K562 (cell line): ENCODE measurements around the gene TENM4. TPM values are rescaled to one million over a fixed set of nuclear protein-coding genes. Genes with fewer than 3 reads are reported as not detected.

Source experiments
- ATAC-seq: fragments of 200-7000 bp; cut with Tn5 transposase; 3 replicates; pipeline ENCODE4 v1.9.1; 2020; ENCODE audit warnings: moderate library complexity
- BruUV-seq: library from RNA; stranded (reverse); fragments of 400-500 nt; replicated peaks from 2 replicates; lab custom pipeline; 2021; lab: Mats Ljungman, UMichigan
- CTCF ChIA-PET: fragments of 300-600 bp; formaldehyde crosslinking; extraction: SDS; loops from one replicate; lab custom pipeline; 2021; ENCODE audit warnings: low intra/inter-chr PET ratio; lab: Yijun Ruan, JAX
- POLR2A ChIA-PET: fragments of 300-600, 350-650 bp; sonication (Branson Sonifier 250); formaldehyde crosslinking; extraction: SDS; loops from one replicate; lab custom pipeline; 2021; ENCODE audit warnings: antibody characterized with exemption, inconsistent platforms; lab: Yijun Ruan, JAX
- DNase-seq, 4 experiments: peaks; one replicate each; pipeline versions ENCODE4 v3.0.0 to v3.0.0-alpha.2; 2011 to 2018; ENCODE audit warnings: low spot score in 3 of 4, mixed read lengths in 3 of 4; ENCODE audit errors: extremely low read depth in 1 of 4
- FAIRE-seq: peaks from 2 replicates; lab custom pipeline; 2011; peaks lifted over from hg19 to GRCh38; lab: Jason Lieb, UNC
- H2AFZ ChIP-seq: 2 replicates; pipeline ENCODE4 v1.6.0; 2011; ENCODE audit warnings: low read depth, low read length, control low read depth, inconsistent platforms
- H3K27ac ChIP-seq: fragments of 200-600 bp; 3 replicates; pipeline ENCODE4 v1.8.0; 2011; ENCODE audit warnings: low read depth, mild to moderate bottlenecking, control low read depth, inconsistent platforms, low read length, moderate library complexity, mixed read lengths; ENCODE audit errors: extremely low read depth
- H3K27me3 ChIP-seq, 2 experiments: fragments of 300-600 bp in 1 of 2; 2 replicates in 1 of 2; 3 replicates in 1 of 2; pipeline versions ENCODE4 v1.6.0 to v1.8.0; 2011; ENCODE audit warnings: inconsistent platforms in 2 of 2, low read length in 2 of 2, mild to moderate bottlenecking in 1 of 2, mixed read lengths in 1 of 2, moderate library complexity in 1 of 2; ENCODE audit not compliant: control insufficient read depth in 2 of 2, insufficient read depth in 2 of 2
- H3K36me3 ChIP-seq: fragments of 300-600 bp; 3 replicates; pipeline ENCODE4 v1.8.0; 2011; ENCODE audit warnings: mild to moderate bottlenecking, low read length, inconsistent platforms; ENCODE audit not compliant: control insufficient read depth, insufficient read depth
- H3K4me1 ChIP-seq, 2 experiments: fragments of 200-600 bp in 1 of 2; replicated peaks in 1 of 2; 2 replicates in 1 of 2; 3 replicates in 1 of 2; pipeline versions ENCODE4 v1.5.1 to v1.8.0; 2011; ENCODE audit warnings: inconsistent platforms in 2 of 2, low read length in 2 of 2, mild to moderate bottlenecking in 1 of 2, mixed read lengths in 1 of 2, moderate library complexity in 1 of 2; ENCODE audit not compliant: control insufficient read depth in 2 of 2, insufficient read depth in 2 of 2
- H3K4me2 ChIP-seq: 2 replicates; pipeline ENCODE4 v1.6.1; 2011; ENCODE audit warnings: low read length, control low read depth, inconsistent platforms, mixed read lengths; ENCODE audit not compliant: insufficient read depth
- H3K4me3 ChIP-seq: fragments of 200-600 bp; sonication (generic), shearing (Covaris generic); 2 replicates; pipeline ENCODE4 v1.5.1; 2016; ENCODE audit warnings: control low read depth, inconsistent platforms
- H3K79me2 ChIP-seq: fragments of 200-600 bp; 3 replicates; pipeline ENCODE4 v1.8.0; 2011; ENCODE audit warnings: low read length, inconsistent platforms; ENCODE audit not compliant: control insufficient read depth, insufficient read depth
- H3K9ac ChIP-seq, 2 experiments: 2 replicates each; pipeline versions ENCODE4 v1.6.0 to v1.6.1; 2011; ENCODE audit warnings: low read depth in 2 of 2, low read length in 2 of 2, control low read depth in 1 of 2, inconsistent platforms in 1 of 2, mild to moderate bottlenecking in 1 of 2, mixed read lengths in 1 of 2; ENCODE audit not compliant: insufficient read depth in 1 of 2
- H3K9me1 ChIP-seq: one replicate; pipeline ENCODE4 v1.6.0; 2011; ENCODE audit warnings: inconsistent platforms, mild to moderate bottlenecking, low read length, moderate library complexity; ENCODE audit not compliant: control insufficient read depth, insufficient read depth
- H3K9me3 ChIP-seq: replicated peaks from 2 replicates; pipeline ENCODE4 v1.5.1; 2011; ENCODE audit warnings: low read depth, low read length, inconsistent platforms; ENCODE audit not compliant: control insufficient read depth, insufficient read depth
- H4K20me1 ChIP-seq: replicated peaks from 2 replicates; pipeline ENCODE4 v1.6.1; 2011; ENCODE audit warnings: low read length, inconsistent platforms, mixed read lengths; ENCODE audit not compliant: control insufficient read depth, insufficient read depth
- CBX5 ChIP-seq: IDR thresholded peaks from 2 replicates; pipeline ENCODE4 v1.6.1; 2014; ENCODE audit warnings: low read depth, borderline replicate concordance
- CHAMP1 ChIP-seq: fragments of 450-650 bp; IDR thresholded peaks from 2 replicates; pipeline ENCODE4 v1.6.1; 2016; ENCODE audit warnings: mild to moderate bottlenecking
- HNRNPK ChIP-seq: fragments of 200-400 bp; formaldehyde crosslinking; IDR thresholded peaks from one replicate; pipeline ENCODE4 v1.6.1; 2018; ENCODE audit warnings: mild to moderate bottlenecking, low read depth, low read length; ENCODE audit not compliant: poor library complexity, severe bottlenecking
- NR2C1 ChIP-seq, 2 experiments: fragments of 450-650 bp; IDR thresholded peaks; 2 replicates each; pipeline ENCODE4 v1.6.1; 2017; ENCODE audit warnings: mild to moderate bottlenecking in 2 of 2, antibody characterized with exemption in 1 of 2, inconsistent platforms in 1 of 2, missing compliant biosample characterization in 1 of 2, missing genetic modification characterization in 1 of 2
- PURB ChIP-seq: sonication (generic); formaldehyde crosslinking; IDR thresholded peaks from 2 replicates; pipeline ENCODE4 v1.9.0; 2021; ENCODE audit warnings: low read depth, mild to moderate bottlenecking, missing genetic modification reagents
- SFPQ ChIP-seq: fragments of 200-400 bp; formaldehyde crosslinking; IDR thresholded peaks from 2 replicates; pipeline ENCODE4 v1.6.1; 2017; ENCODE audit warnings: mild to moderate bottlenecking, low read depth, low read length, moderate library complexity
- ZNF311 ChIP-seq: fragments of 250-450 bp; sonication (Bioruptor Pico); IDR thresholded peaks from 2 replicates; pipeline ENCODE4 v1.4.0; 2020; ENCODE audit warnings: mild to moderate bottlenecking, moderate library complexity
- ZNF778 ChIP-seq: fragments of 450-650 bp; formaldehyde crosslinking; IDR thresholded peaks from 2 replicates; pipeline ENCODE4 v1.4.0; 2020; ENCODE audit warnings: mild to moderate bottlenecking, moderate library complexity
- WGBS: fragments of 100-300 bp; shearing (Covaris generic); methylation state at CpG from one replicate; pipeline ENCODE4 v1.1.6; 2016; ENCODE audit warnings: low coverage, mixed read lengths; ENCODE audit not compliant: insufficient coverage; ENCODE audit errors: missing lambda C conversion rate; 5-methylcytosine and 5-hydroxymethylcytosine counted together
- in situ Hi-C: fragments of 300-500 bp; cut with MboI; formaldehyde crosslinking; loops from 4 replicates; pipeline ENCODE4 v1.15.0; 2018; ENCODE audit warnings: inconsistent platforms, mixed read lengths
- intact Hi-C: fragments of 100-400 bp; cut with micrococcal nuclease; formaldehyde crosslinking; loops from 2 replicates; pipeline ENCODE4 v1.14.2; 2022
- polyA plus RNA-seq, 8 experiments: library from polyadenylated mRNA; depleted of rRNA in 4 of 8; stranded (reverse) in 5 of 8; unstranded in 3 of 8; fragments of >200 nt; fragmentation: Nextera tagmentation in 2 of 8; fragmentation: Illumina TruSeq in 1 of 8; extraction: Ambion mirVana in 2 of 8; extraction: Trizol in 1 of 8; gene quantifications; 2 replicates each; pipeline versions ENCODE4 v1.2.1 to v1.2.3, GENCODE V29; 2011 to 2014; ENCODE audit warnings: inconsistent platforms in 1 of 8, missing spikeins in 1 of 8
- total RNA-seq, 7 experiments: library from RNA; depleted of rRNA in 6 of 7; stranded (reverse); fragments of >200 nt in 6 of 7; fragmentation: Illumina TruSeq in 2 of 7; extraction: Trizol in 2 of 7; gene quantifications; 2 replicates each; pipeline versions ENCODE4 v1.2.1 to v1.2.3, GENCODE V29; 2011 to 2021; ENCODE audit warnings: low replicate concordance in 1 of 7

The TENM4 gene
- total and polyA plus RNA-seq, 9 of the 15 experiments (the other 6 are each of a cell fraction or from before 2014, with no cell fraction given) = 0.16 TPM; not detected in 8

- intact Hi-C loops = no loop called here
- POLR2A ChIA-PET = no interaction called here
- in situ Hi-C loops = no loop called here
Observed at GRCh38 chr11:78783846-78784245, 657.0 kb downstream of the TENM4 start.

More at GRCh38 chr11:78783846-78784245, 657.0 kb downstream of the TENM4 start:
- no peak for DNase-seq
- no TSS peak for BruUV-seq
- ATAC-seq = no peak
- H3K27me3 ChIP-seq = peaks cover 0 to 19% of the 10 kb centered on the region in 2 experiments; a peak in 2 of 5 replicates
- H3K79me2 ChIP-seq = no peaks in the 10 kb centered on the region
- CTCF ChIA-PET = no interaction called here
- H3K9me3 ChIP-seq = no peaks in the 10 kb centered on the region
- no peak overlapping the region for H3K4me3 ChIP-seq
- TF ChIP-seq HNRNPK = no peak
- TF ChIP-seq CBX5 = no peak
- no peak for TF ChIP-seq CHAMP1
- no peak for TF ChIP-seq SFPQ
- no peak for TF ChIP-seq PURB
- no peak for TF ChIP-seq ZNF311 (CRISPR knock-in tag)
- no peak for TF ChIP-seq NR2C1 (IDR thresholded peaks at IDR 0.05)
- no peak for TF ChIP-seq NR2C1 (tag; IDR thresholded peaks at IDR 0.05)
- no peak for TF ChIP-seq ZNF778
- FAIRE-seq = no peak
- H3K9ac ChIP-seq = no peak overlapping the region
- H3K27ac ChIP-seq = no peak overlapping the region
- no peak overlapping the region for H2AFZ ChIP-seq
- 0 out of 5 replicates have a peak, but pooled peaks cover 0 to 3% of the 10 kb centered on the region in 2 experiments for H3K4me1 ChIP-seq
- no peaks in the 10 kb centered on the region for H3K36me3 ChIP-seq
- no peaks in the 10 kb centered on the region for H4K20me1 ChIP-seq
- WGBS = 0% methylated on average over 5 of the region's 5 CpGs
- no peaks in the 10 kb centered on the region for H3K9me1 ChIP-seq
- H3K4me2 ChIP-seq = no peak overlapping the region
